ENCODE measurements around the gene SPTBN4.

GRCh38 chr19:40565910-40566495 is 99.2 kb downstream of the SPTBN4 start:
- TF ChIP-seq POLR2A (IDR thresholded peaks at IDR 0.05) (no peak), CTCF (IDR thresholded peaks at IDR 0.05) (no peak)
